Prostate gland (tissue), 2 donors: ENCODE measurements around the gene STAC. TPM values are rescaled to one million over a fixed set of nuclear protein-coding genes. Genes with fewer than 3 reads are reported as not detected.
"Not testable (repeated sequence)": the region's sequence is repeated elsewhere in the genome, so short reads cannot be mapped to it uniquely, and the experiment has no call there.

Source experiments
- DNase-seq: peaks from one replicate; pipeline ENCODE4 v3.0.0-alpha.2; 2019; ENCODE audit warnings: low spot score
- H3K27ac ChIP-seq, 2 donors: fragments of 200-600 bp; sonication (generic); 2 replicates each; pipeline ENCODE4 v1.5.1; 2017 to 2019
- H3K27me3 ChIP-seq: fragments of 200-600 bp; sonication (generic); replicated peaks from 2 replicates; pipeline ENCODE4 v1.5.1; 2019; ENCODE audit not compliant: insufficient read depth
- H3K36me3 ChIP-seq, 2 donors: fragments of 200-600 bp; sonication (generic); 1 replicate in 1 of 2; 2 replicates in 1 of 2; pipeline versions ENCODE4 v1.5.1 to v1.8.1; 2017 to 2019
- H3K4me1 ChIP-seq: fragments of 200-600 bp; sonication (generic); replicated peaks from 2 replicates; pipeline ENCODE4 v1.5.1; 2019
- H3K4me3 ChIP-seq, 2 donors: fragments of 200-600 bp; sonication (generic); 2 replicates each; pipeline ENCODE4 v1.5.1; 2017 to 2019
- H3K9me3 ChIP-seq: fragments of 200-600 bp; sonication (generic); 2 replicates; pipeline ENCODE4 v1.5.1; 2017
- POLR2A ChIP-seq: fragments of 450-650 bp; IDR thresholded peaks from one replicate; pipeline ENCODE4 v1.6.1; 2016; ENCODE audit warnings: antibody characterized with exemption, mild to moderate bottlenecking
- POLR2AphosphoS5 ChIP-seq: sonication (generic); formaldehyde crosslinking; IDR thresholded peaks from one replicate; pipeline ENCODE4 v1.6.1; 2017; ENCODE audit warnings: antibody characterized with exemption
- WGBS: methylation state at CpG from one replicate; pipeline ENCODE4 v1.1.5; 2018; 5-methylcytosine and 5-hydroxymethylcytosine counted together
- intact Hi-C: fragments of 100-400 bp; cut with DNase I; formaldehyde crosslinking; loops from one replicate; pipeline ENCODE4 v1.14.2; 2022
- total RNA-seq, 2 donors: library from RNA; depleted of rRNA; stranded (reverse); fragments of >200 nt; gene quantifications; one replicate each; pipeline ENCODE4 v1.1.0, GENCODE V29; 2016
- TF ChIP-seq, protein P1 (sequence below), 4 experiments: fragments of 200-600 bp in 2 of 4; fragments of 450-650 bp in 2 of 4; sonication (generic) in 2 of 4; IDR thresholded peaks; 1 replicate in 3 of 4; 2 replicates in 1 of 4; pipeline ENCODE4 v1.5.1; 2016 to 2019; ENCODE audit warnings: antibody characterized with exemption in 4 of 4, mild to moderate bottlenecking in 2 of 4, moderate library complexity in 2 of 4

Gene STAC
- total RNA-seq, 2 donors from 2014 or later: 10.6 to 18.4 TPM

- intact Hi-C loops: no loop called here
- no peaks in the 10 kb centered on the region for H3K36me3 ChIP-seq
- H3K4me1 ChIP-seq: no peaks in the 10 kb centered on the region
- no peak overlapping the region for H3K27ac ChIP-seq
- H3K4me3 ChIP-seq: no peak overlapping the region
- H3K9me3 ChIP-seq: no peaks in the 10 kb centered on the region
- H3K27me3 ChIP-seq: no peaks in the 10 kb centered on the region
- WGBS: 68% methylated on average over 3 of the region's 3 CpGs
- DNase-seq: no peak
- TF ChIP-seq, protein P1, sequence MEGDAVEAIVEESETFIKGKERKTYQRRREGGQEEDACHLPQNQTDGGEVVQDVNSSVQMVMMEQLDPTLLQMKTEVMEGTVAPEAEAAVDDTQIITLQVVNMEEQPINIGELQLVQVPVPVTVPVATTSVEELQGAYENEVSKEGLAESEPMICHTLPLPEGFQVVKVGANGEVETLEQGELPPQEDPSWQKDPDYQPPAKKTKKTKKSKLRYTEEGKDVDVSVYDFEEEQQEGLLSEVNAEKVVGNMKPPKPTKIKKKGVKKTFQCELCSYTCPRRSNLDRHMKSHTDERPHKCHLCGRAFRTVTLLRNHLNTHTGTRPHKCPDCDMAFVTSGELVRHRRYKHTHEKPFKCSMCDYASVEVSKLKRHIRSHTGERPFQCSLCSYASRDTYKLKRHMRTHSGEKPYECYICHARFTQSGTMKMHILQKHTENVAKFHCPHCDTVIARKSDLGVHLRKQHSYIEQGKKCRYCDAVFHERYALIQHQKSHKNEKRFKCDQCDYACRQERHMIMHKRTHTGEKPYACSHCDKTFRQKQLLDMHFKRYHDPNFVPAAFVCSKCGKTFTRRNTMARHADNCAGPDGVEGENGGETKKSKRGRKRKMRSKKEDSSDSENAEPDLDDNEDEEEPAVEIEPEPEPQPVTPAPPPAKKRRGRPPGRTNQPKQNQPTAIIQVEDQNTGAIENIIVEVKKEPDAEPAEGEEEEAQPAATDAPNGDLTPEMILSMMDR (IDR thresholded peaks at IDR 0.05): no peak
- no peak for TF ChIP-seq POLR2AphosphoS5
- TF ChIP-seq POLR2A: no peak
These were observed 114.3 kb downstream of the STAC start for GRCh38 chr3:36494461-36495109.

DNA sequence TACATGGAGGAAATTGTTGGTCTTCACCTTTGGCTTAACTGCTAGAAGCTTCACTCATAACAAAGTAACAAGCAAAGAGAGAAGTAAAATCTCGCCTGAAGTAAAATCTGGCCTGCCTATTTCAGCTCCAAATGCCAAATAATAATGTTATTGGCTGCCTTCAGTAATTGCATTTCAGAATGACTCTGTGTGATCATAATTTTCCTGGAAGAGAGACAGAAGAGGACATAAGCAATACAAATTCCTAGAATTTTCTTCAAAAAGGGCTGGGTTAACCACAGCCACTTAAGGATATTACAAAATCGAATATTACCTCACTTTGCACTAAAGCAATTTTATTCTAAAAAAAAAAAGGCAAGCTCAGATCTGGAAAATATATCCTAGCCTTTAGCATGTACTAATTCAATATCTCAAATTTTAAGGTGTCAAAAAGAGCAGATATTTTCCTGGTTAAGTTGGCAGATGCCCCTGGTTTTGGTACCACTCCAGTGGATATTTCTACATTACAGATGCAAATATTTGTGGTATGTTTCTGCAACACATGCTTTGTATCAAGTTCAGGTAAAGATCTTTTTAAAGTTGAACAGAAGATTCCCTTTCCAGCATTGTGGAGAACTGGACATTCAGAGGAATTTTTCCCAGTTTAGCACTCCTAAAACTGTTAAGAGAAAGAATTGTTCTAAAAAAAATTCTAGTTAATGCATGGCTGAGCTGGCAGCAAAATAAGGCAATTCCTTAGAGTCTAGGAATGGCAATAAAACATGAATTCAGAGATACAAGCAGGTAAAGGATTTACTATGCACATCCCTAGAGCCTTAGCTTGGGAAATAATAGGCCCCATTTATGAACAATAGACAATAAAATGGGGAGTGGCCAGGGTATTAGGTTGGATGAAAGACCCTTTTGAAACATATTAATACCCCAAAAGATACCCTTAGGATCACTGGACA, 116.7 kb downstream of the STAC start:
- Histone ChIP-seq H3K36me3 (no peaks in the 10 kb centered on the region), H3K4me1 (no peaks in the 10 kb centered on the region), H3K4me3 (no peak overlapping the region), H3K27me3 (no peaks in the 10 kb centered on the region), H3K9me3 (no peaks in the 10 kb centered on the region), H3K27ac (no peak overlapping the region)
- WGBS: 60% methylated on average over 2 of the region's 2 CpGs
- no peak for DNase-seq
- intact Hi-C loops: no loop called here
- TF ChIP-seq POLR2A: no peak
- TF ChIP-seq, protein P1 (IDR thresholded peaks at IDR 0.05): no peak
- TF ChIP-seq POLR2AphosphoS5: no peak

DNA sequence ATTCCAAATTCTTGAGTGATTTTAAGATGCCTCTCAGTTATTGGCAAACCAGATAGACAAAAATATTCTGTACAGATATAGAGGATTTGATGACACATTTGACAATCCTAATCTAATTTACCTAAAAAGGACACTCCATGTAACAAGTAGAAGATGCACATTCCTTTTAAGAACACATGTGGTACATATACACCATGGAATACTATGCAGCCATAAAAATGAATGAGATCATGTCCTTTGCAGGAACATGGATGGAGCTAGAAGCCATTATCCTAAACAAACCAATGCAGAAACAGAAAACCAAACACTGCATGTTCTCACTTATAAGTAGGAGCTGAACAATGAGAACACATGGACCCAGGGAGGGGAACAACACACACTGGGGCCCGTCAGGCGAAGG, 119.7 kb downstream of the STAC start:
- not testable (repeated sequence) for H3K9me3 ChIP-seq, DNase-seq, H3K27ac ChIP-seq, H3K36me3 ChIP-seq, H3K27me3 ChIP-seq, H3K4me3 ChIP-seq, H3K4me1 ChIP-seq
- intact Hi-C loops: loop anchor here (10.0 kb wide), 1 partner anchor 185 kb away; no protein-coding TSS in a partner anchor
- 86% methylated on average over 2 of the region's 2 CpGs for WGBS

DNA sequence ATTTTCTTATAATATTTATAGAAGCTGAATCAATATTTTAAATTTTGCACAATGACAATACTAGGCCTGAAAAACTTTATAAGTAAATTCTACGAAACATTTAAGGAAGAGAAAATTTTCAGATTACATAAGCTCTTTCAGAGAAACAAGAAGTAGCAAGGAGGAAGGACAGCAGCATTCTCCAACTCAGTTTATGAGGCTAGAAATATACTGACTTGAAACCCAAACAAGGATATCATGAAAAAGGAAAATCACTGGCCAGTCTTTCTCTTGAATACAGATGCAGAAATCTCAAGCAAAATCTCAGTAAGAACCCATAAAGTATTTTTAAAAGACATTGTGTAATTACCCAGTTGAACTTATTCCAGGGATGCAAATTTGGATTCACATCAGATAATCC, 121.3 kb downstream of the STAC start:
- no peak for DNase-seq
- Histone ChIP-seq H3K4me1 (no peaks in the 10 kb centered on the region), H3K9me3 (no peaks in the 10 kb centered on the region), H3K27ac (no peak overlapping the region), H3K4me3 (no peak overlapping the region), H3K36me3 (no peaks in the 10 kb centered on the region), H3K27me3 (no peaks in the 10 kb centered on the region)
- WGBS: 16% methylated on average over 1 of the region's 1 CpG
- TF ChIP-seq POLR2A (no peak), POLR2AphosphoS5 (peak; percentile 24)
- TF ChIP-seq, protein P1 (IDR thresholded peaks at IDR 0.05): no peak
- intact Hi-C loops: loop anchor here (10.0 kb wide), 1 partner anchor 187 kb away; no protein-coding TSS in a partner anchor

GRCh38 chr3:36505393-36505792, 125.1 kb downstream of the STAC start:
- DNase-seq: no peak
- WGBS: 91% methylated on average over 2 of the region's 2 CpGs
- TF ChIP-seq POLR2AphosphoS5: no peak
- TF ChIP-seq, protein P1 (IDR thresholded peaks at IDR 0.05): no peak
- TF ChIP-seq POLR2A: no peak

More at GRCh38 chr3:36505393-36505792, 125.1 kb downstream of the STAC start:
- Histone ChIP-seq H3K9me3 (no peaks in the 10 kb centered on the region), H3K4me1 (no peaks in the 10 kb centered on the region), H3K27me3 (no peaks in the 10 kb centered on the region), H3K36me3 (no peaks in the 10 kb centered on the region), H3K4me3 (no peak overlapping the region), H3K27ac (no peak overlapping the region)
- intact Hi-C loops: loop anchor here (10.0 kb wide), 1 partner anchor 191 kb away; no protein-coding TSS in a partner anchor
